GM21360 (cell line): ENCODE results near the gene RESF1.

ENCODE experiments used
- ATAC-seq: cut with Tn5 transposase; IDR thresholded peaks from one replicate; pipeline ENCODE4 v1.9.1; 2021; ENCODE audit warnings: mild to moderate bottlenecking, moderate library complexity; ENCODE audit not compliant: unreplicated experiment

The RESF1 gene

GRCh38 chr12:31958569-31959160, 550 bp upstream of the RESF1 start:
- ATAC-seq, result no peak

- peak; percentile 43 for ATAC-seq
Measured at GRCh38 chr12:31959701-31960391, 631 bp downstream of the RESF1 start.

GRCh38 chr12:31961137-31961536, 1.9 kb downstream of the RESF1 start:
- ATAC-seq, result no peak

GRCh38 chr12:31962076-31962475, 2.9 kb downstream of the RESF1 start:
- no peak for ATAC-seq

GRCh38 chr12:31964280-31964679, 5.1 kb downstream of the RESF1 start:
- ATAC-seq, result no peak

GRCh38 chr12:31965090-31965489, 5.9 kb downstream of the RESF1 start:
- no peak for ATAC-seq

- no peak for ATAC-seq
Measured at GRCh38 chr12:31966558-31967205, 7.5 kb downstream of the RESF1 start.

GRCh38 chr12:31967539-31967938, 8.3 kb downstream of the RESF1 start:
- ATAC-seq, result no peak

GRCh38 chr12:31970199-31970598, 11.0 kb downstream of the RESF1 start:
- ATAC-seq, result no peak

- ATAC-seq, result no peak
Measured at GRCh38 chr12:31973818-31974217, 14.6 kb downstream of the RESF1 start.

GRCh38 chr12:31974673-31975072, 15.5 kb downstream of the RESF1 start:
- no peak for ATAC-seq

GRCh38 chr12:31984806-31985591, 25.8 kb downstream of the RESF1 start:
- ATAC-seq, result no peak

GRCh38 chr12:31985832-31986231, 26.6 kb downstream of the RESF1 start:
- ATAC-seq, result no peak

- no peak for ATAC-seq
Measured at GRCh38 chr12:31989571-31990362, 30.6 kb downstream of the RESF1 start.

GRCh38 chr12:31991146-31991545, 31.9 kb downstream of the RESF1 start:
- no peak for ATAC-seq

- no peak for ATAC-seq
Measured at GRCh38 chr12:31991815-31992214, 32.6 kb downstream of the RESF1 start.

GRCh38 chr12:31999692-32000091, 40.5 kb downstream of the RESF1 start:
- no peak for ATAC-seq

GRCh38 chr12:32000373-32001005, 41.3 kb downstream of the RESF1 start:
- ATAC-seq, result no peak

GRCh38 chr12:32002848-32003493, 43.8 kb downstream of the RESF1 start:
- ATAC-seq, result no peak

GRCh38 chr12:32003654-32004053, 44.4 kb downstream of the RESF1 start:
- no peak for ATAC-seq
